CD4-positive, alpha-beta T cell treated with Interleukin-1 beta for 1 hour (primary cell): ENCODE measurements around the gene FAP.
A peak's percentile ranks its signal among the peaks of the same experiment; 100 is the strongest.

ENCODE experiments used
- DNase-seq, 2 donors: peaks; one replicate each; pipeline ENCODE4 v3.0.0-alpha.2; 2020 to 2022

FAP gene

GRCh38 chr2:162243294-162243693, at the start of gene FAP:
Gene FAP (minus strand): TSS chr2:162243445. CDS start chr2:162243327, 118 bp downstream.
- no peak for DNase-seq

GRCh38 chr2:162291748-162292147, 48.5 kb upstream of the FAP start:
- DNase-seq: no peak

GRCh38 chr2:162282765-162283425, 39.6 kb upstream of the FAP start:
- no peak for DNase-seq

GRCh38 chr2:162280654-162281053, 37.4 kb upstream of the FAP start:
- no peak for DNase-seq

- no peak for DNase-seq
Measured at GRCh38 chr2:162277381-162277780, 34.1 kb upstream of the FAP start.

- no peak for DNase-seq
Measured at GRCh38 chr2:162267996-162268395, 24.8 kb upstream of the FAP start.

GRCh38 chr2:162267496-162267895, 24.3 kb upstream of the FAP start:
- no peak for DNase-seq

GRCh38 chr2:162266460-162266760, 23.2 kb upstream of the FAP start:
- no peak for DNase-seq

- no peak for DNase-seq
Measured at GRCh38 chr2:162265666-162266459, 22.6 kb upstream of the FAP start.

GRCh38 chr2:162261032-162261945, 18.0 kb upstream of the FAP start:
- DNase-seq: peak in 1 of 2 donors; percentile 26

- no peak for DNase-seq
Measured at GRCh38 chr2:162258686-162259085, 15.4 kb upstream of the FAP start.

GRCh38 chr2:162258169-162258568, 14.9 kb upstream of the FAP start:
- no peak for DNase-seq

GRCh38 chr2:162257425-162257824, 14.2 kb upstream of the FAP start:
- no peak for DNase-seq

GRCh38 chr2:162256591-162256991, 13.3 kb upstream of the FAP start:
- no peak for DNase-seq

- no peak for DNase-seq
Measured at GRCh38 chr2:162254236-162254871, 11.1 kb upstream of the FAP start.

GRCh38 chr2:162253435-162253834, 10.2 kb upstream of the FAP start:
- DNase-seq: no peak

GRCh38 chr2:162252153-162252552, 8.9 kb upstream of the FAP start:
- no peak for DNase-seq

GRCh38 chr2:162245781-162246180, 2.5 kb upstream of the FAP start:
- DNase-seq: no peak

- no peak for DNase-seq
Measured at GRCh38 chr2:162245061-162245460, 1.8 kb upstream of the FAP start.

GRCh38 chr2:162244541-162245031, 1.3 kb upstream of the FAP start:
- no peak for DNase-seq

- no peak for DNase-seq
Measured at GRCh38 chr2:162243715-162244114, 470 bp upstream of the FAP start.

- no peak for DNase-seq
Measured at GRCh38 chr2:162242586-162243280, 512 bp downstream of the FAP start.
